Stimulated activated CD8-positive, alpha-beta memory T cell treated with anti-CD3 and anti-CD28 coated beads, Interleukin-2, amount 100 ng/mL, for 48 hours (primary cell): Measurements from ENCODE around the gene TXNDC2.
"Not testable (repeated sequence)": the region's sequence is repeated elsewhere in the genome, so short reads cannot be mapped to it uniquely, and the experiment has no call there.

Experiments used
- DNase-seq, 2 donors: peaks; one replicate each; pipeline ENCODE4 v3.0.0-alpha.2; 2020; ENCODE audit warnings: low read depth in 2 of 2

Gene TXNDC2

GRCh38 chr18:9885170-9886004, at the start of gene TXNDC2:
Gene TXNDC2 (plus strand): TSS chr18:9885973. CDS start chr18:9886681, 708 bp downstream.
- DNase-seq = no peak

GRCh38 chr18:9838144-9838877, 47.5 kb upstream of the TXNDC2 start:
- no peak for DNase-seq

- no peak for DNase-seq
Observed at GRCh38 chr18:9839211-9839610, 46.6 kb upstream of the TXNDC2 start.

DNA sequence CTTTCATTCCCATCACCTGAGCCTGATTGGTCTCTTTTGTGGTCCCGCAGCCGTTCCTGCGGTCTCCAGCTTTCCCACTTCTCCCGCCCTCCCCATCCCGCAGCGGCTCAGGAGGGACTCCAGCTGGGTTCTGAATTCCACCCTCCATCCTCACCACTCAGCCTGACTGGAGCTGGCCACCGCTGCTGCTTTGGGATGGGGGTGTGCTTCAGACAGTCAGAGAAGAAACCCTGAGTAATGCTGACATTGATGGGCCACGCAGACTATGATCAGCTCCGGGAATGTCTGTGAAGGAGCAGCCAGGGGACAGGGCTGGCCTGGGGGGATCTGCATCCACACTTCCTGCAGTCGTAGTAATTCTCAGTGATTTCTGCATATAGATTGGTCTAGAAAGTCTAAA, 45.9 kb upstream of the TXNDC2 start:
- no peak for DNase-seq

DNA sequence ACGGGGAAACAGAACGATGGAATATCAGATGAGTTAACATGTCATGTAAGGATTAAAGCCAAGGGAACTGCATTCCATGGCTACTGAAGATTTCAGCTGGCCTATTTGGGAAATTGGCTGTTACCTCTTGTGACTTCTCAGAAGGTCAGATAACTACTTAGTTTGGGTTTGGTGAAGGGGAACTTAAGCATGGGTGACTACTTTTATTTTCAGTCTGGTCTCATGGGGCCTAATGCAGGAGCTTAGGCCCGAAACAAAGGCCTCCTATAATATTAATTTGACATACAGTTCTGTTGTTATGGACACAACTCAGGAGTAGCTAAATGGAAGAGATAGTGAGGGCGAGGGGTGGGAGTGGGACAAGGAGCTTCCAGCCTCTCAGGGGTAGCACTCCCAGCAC, 44.0 kb upstream of the TXNDC2 start:
- no peak for DNase-seq

GRCh38 chr18:9842448-9842847, 43.3 kb upstream of the TXNDC2 start:
- no peak for DNase-seq

DNA sequence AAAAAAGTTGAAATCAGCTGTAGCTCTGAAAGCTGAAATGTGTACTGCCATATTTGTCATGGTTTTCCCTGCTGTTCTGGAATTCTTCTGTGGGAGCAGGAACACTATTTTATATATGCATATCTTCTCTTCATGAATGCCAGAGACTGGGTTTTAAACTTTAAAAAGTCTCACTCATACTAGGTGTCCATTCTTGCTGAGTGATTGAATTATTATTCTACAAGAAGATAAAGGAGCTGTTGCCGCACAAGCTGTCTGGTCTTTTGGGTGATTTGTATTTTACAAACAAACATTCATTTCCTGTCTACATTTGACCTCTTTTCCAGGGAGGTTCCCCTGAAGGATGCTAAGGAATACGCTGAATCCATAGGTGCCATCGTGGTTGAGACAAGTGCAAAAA, 40.5 kb upstream of the TXNDC2 start:
- no peak for DNase-seq

DNA sequence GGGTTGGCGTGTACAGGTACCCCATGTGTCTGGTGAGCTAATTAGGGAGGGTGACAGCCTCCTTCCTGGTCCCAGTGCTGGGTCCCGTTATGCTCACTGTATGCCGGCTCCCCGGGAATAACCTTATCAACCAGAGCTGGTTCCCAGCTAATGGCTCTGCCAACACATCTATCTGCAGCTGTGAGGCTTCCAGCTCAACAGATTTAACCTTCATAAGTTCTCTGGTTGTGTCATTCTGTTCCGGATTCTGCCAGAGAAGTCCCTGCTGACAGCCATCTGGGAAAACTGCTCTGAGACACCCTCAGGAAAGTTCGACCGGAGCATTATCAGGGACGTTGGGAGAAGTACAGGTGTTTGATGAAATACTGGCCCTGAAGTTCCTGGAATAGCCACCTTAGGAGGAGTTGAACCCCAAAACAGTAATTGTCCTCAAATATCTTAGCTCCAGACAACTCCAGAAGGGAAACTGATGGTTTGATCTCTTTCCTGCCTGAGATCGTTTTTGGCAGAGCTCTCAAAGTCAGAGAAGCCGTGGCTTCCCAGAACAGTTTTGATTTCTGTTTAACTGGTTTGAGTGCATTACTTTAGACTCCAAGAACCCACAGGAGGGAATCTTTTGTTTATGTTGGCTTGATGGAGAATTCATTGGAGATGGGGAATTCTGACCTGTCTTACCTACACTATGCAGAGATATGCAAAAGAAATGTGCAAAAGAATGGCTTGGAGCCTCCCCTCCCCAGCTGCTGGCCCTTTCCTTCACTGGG, 39.4 kb upstream of the TXNDC2 start:
- no peak for DNase-seq

- no peak for DNase-seq
Observed at GRCh38 chr18:9848170-9848879, 37.4 kb upstream of the TXNDC2 start.

DNA sequence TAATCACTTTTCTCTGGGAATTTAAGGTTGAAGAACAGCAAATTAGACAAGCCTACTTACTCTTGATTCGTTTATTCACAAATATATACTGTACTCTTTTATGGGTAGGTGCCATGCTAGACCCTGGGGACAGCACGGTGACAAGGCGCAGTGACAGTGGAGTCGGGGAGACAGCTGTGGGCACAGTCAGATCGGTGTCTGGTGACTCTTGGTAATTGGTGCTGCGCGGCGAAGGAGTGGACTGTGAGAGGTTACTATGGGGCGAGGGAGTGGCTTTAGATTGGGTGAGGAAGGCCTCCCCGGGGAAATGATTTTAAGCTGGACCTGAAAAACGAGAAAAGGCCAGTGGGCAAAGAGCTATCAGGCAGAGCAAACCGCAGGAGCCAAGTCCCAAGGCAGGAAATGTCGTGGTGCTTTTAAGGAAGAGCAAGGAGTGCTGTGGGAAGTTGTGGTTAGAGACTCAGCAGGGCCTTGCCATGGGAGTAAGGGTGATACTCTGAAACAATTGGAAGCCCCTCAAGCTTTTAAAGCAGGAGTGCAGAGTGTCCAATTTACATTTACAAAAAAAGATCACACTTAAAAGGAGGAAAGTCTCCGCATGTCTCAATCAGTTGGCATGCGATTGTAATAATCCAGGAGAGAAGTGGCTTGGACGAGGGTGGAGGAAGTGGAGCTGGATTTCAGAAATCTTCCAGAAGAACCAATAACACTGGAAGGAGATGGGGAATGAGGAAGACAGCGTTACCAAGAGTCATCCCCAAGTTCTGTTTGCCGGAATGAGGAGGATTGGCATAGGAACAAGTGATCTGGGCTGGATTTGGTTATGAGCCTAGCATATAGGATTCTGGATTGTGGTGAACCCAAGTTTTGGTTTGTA, 36.1 kb upstream of the TXNDC2 start:
- DNase-seq = no peak

- DNase-seq = no peak
Observed at GRCh38 chr18:9850309-9850708, 35.5 kb upstream of the TXNDC2 start.

GRCh38 chr18:9851511-9851910, 34.3 kb upstream of the TXNDC2 start:
- DNase-seq = no peak

GRCh38 chr18:9852266-9853081, 33.3 kb upstream of the TXNDC2 start:
- DNase-seq = no peak

DNA sequence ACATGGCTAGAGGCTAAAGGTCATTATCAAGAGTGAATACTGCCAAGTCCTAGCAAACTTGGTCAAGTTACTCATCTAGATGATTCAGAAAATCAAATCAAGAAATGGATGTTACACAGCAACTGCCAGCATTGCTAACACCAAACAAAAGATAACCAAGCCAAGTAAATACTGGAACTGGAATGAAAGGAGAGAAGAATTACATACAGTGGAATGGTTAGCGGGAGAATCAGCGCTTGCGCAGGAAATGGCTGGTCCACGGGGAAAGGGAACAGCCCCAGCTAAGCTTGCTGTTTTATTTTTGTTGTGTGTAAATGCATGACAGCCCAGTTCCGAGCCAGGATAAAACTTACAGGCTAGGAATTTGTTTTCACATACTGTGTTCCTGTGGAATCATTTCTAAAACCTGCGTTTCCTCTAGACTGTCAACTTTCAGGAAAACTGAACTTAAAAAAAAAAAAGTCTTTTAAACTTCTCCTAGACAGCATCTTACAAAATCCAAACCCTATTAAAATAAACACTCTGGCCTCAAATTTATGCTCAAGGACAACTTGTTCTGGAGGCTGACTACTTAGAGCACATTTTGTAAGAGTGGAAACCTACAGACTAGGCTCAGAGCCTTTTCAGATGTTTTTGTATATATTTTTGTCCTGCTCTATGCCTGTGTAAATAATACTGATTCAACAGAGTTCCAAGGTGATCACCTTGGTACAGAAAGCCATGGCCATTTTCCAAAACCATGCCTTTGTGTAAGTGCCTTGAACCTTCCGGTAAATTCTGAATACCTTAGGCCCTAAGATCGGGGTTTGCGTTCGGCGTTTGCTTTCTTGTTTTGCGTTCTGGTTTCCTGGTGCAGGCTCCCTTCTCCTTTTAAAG, 30.7 kb upstream of the TXNDC2 start:
- DNase-seq = no peak

DNA sequence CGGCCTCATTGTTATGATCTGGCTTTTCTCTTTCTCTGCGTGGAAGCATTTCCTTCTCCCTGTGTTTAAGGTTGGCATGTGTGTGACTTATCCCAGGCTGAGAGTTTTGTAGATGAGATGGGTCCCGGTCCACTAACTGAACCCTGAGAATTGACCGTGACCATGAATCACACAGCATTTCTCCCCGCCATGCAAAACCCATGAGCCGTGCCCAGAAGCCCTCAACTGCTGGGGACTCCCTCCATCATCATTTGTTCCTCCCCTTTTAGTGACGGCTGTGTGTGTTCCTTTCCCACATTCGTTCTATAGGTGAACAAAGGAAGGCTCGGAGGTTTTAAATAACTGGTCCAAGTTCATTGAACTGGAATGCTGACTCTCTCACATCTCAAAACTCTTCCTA, 30.1 kb upstream of the TXNDC2 start:
- DNase-seq = no peak

GRCh38 chr18:9856092-9856491, 29.7 kb upstream of the TXNDC2 start:
- no peak for DNase-seq

GRCh38 chr18:9857479-9857998, 28.2 kb upstream of the TXNDC2 start:
- DNase-seq = not testable (repeated sequence)

DNA sequence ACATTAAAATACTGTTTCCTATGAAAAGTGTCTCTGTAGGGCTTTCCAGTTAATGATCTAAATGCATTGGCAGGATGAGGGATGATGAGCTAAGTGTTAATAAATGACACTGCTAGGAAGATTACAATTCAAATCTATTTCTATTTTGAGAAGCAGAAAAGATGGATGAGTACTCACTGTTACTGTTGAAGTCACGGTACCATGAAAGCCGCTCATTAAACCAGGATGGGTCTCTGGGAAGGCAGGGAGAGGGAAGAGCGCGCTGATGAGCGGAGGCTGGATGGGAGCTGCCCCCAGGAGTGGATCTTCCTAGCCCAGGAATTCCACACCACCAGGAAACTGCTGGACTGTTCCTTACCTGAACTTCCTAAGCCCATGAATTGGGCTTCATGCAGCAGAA, 27.1 kb upstream of the TXNDC2 start:
- no peak for DNase-seq

DNA sequence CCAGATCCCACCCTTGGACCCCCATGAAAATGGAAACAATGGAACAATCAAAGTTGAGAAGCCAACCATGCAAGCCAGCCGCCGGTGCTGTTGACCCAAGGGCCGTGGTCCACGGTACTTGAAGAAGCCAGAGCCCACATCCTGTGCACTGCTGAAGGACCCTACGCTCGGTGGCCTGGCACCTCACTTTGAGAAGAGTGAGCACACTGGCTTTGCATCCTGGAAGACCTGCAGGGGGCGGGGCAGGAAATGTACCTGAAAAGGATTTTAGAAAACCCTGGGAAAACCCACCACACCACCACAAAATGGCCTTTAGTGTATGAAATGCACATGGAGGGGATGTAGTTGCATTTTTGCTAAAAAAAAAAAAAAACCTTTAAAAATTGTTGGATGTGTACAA, 26.5 kb upstream of the TXNDC2 start:
- no peak for DNase-seq
